Amniotic stem cell (primary cell): ENCODE results near the gene LY6G5C.

Experiments used
- DNase-seq: peaks from one replicate; lab custom pipeline; 2025; lab: John Stamatoyannopoulos, UW

Gene LY6G5C

DNA sequence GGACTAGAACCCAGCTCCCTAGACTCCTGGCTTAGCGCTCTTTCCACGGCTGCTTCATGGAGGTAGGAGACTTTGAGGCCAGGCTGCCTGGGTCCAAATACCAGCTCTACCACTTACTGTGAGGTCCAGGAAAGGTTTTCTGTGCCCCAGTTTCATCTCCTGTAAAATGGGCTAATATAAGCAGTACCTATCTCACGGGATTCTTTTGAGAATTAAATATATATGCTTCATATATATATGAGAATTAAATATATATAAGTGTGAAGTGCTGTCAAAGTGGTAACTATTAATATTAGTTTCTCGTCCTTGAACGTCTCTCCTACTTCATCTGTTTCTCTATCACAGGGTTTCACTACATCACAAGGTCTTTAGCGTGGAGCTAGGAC lies 10.2 kb upstream of the LY6G5C start:
- DNase-seq: no peak

DNA sequence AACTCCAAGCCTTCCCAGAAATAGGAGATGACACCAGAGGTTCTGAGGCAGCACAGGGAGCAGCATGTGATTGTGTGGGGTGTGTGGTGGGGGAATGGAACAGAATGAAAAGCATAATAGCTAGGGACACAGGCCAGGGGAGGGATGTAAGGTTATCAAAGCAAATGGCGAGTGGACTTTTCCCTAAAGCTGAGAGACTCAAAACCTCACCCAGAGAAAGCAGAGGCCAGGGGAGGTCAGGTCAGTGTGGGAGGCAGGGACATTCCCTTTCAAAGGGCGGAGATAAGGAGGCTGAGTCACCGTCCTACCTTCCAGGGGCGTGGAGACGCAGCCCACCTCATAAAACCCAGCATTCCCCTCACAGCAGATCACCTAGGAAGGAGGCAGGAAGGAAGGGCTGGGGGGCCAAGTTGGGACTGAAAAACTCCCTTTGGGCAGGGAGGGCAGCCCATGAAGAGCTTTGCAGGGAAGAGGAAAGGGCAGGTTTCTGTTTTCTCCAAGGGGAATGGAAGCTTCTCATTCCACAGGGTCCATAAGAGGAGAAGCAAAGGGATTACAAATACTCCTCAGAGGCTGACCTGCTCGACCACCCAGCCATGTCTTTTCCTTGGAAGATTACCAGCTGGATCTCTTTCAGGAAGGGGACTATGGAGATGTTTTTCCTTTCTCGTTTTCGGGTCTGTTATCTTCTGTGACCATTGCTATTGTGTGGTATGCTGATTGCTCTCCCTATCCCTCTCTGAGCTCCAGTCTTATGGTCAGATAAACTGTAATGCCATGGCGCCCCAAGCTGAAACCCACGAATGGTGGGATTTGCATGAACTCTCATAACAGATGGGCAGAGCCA lies 9.6 kb upstream of the LY6G5C start:
- DNase-seq: no peak

DNA sequence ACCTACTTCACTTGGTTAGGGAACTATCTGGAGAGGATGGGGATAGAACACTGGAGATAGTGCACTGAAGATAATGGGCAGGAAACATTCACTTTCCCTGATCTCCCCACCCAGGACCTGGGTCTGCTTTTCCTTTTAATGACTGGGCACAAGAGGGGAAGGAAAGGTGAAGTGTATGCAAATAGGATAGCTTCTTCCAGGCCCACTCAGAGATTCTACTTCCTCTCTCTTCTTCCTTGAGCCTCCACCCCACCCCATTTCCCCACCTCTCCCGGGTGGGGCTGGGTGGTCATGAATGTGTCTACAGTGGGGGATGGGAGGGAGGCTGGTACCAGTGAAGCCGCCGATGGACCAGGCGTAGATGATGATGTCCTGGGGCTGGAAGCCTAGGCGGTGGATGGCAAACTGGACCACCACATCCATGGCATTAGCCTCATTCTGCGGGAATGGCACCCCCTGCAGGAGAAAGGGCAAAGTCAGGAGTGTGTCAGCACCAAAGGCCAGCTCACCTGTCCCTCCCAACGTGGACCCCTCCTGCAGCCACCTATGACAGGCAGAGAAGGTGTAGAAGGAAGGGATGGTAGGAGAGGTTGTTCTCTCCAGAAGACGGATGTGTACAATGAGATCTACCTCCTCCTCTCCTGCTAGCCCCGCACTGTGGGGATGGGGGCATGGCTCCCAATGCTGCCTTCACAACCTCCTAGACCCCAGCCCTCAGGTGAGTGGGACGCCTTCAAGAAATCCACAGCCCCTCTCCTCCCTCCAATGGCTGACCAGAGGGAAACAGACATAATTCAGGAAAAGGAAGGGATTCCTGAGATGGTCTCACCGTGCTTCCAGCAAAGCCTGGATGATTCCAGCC lies 8.6 kb upstream of the LY6G5C start:
- DNase-seq: no peak

DNA sequence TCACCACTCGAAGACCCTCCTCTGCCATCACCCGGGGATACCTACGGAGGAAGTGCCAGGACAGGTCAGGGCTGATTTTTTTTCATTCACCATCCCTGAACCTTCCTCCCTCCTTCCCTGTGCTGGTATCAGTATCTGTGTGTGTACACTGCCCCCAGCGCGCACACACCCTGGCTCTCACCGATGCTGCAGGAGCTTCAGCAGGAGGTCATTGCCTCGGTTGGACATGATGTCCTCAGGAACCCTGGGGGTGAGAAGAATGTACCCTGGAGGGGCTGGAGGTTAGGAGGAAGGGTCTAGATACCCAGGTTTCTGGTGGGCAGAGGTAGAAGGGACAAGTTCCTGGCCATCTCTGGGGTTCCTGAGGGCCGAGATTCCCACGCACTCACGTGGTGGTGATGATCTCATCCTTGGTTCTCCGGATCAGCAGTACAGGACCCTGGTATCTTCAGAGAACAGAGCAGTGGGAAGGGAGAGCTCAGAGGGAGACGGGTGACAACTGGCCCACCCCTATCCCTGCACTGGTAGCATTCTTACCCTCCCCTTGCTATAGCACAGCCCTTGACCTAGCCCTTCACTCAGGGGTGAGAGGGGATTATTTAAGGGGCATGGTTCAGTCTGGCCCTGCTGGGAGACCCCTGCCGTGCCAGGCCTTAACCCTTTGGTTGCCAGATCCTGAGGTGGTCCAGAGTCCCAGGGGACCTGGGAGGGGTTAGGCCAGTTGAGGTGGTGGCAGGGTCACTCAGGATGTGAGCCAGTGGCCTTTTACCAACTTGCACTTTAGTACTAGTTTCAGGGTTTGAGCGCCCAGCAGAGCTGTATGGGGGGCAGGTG lies 7.2 kb upstream of the LY6G5C start:
- DNase-seq: no peak

DNA sequence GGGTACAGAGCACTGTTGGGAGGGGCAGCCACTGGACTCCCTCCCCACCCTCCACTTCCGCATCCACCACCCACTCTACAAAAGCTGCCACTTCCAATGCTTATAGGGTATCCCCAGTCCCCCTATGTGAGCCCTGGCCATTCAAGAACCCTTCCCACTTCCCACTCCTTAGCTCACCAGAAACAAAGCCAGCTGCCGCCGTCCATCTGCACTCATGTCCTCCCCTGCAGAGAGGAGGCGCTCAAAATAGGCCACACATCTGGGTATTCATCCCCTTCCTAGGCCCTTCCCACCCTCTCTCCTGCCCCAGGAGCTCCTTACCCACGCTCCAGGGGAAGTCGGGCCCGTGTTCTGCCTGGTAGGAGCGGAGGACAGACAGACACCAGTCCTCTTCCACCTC lies 6.5 kb upstream of the LY6G5C start:
- no peak for DNase-seq

DNA sequence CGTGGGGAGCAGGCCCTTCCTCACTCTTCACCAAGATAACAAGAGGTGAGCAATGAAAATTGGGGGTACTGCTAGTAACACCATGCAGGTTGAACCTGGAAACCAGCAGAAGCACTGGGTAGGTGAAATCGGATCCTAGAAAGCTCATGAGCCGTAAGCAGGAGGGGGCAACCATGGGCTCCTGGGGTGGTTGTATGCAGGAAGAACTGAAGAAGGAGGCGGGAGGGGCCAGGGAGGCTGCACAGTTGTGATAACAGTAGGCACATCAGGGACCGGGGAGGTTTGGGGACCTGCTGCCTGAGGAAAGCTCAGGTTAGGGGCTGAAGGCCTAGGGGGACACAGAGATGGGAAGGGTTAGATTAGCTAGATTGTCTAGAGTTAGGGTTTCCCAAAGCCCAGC lies 5.6 kb upstream of the LY6G5C start:
- DNase-seq: no peak

DNA sequence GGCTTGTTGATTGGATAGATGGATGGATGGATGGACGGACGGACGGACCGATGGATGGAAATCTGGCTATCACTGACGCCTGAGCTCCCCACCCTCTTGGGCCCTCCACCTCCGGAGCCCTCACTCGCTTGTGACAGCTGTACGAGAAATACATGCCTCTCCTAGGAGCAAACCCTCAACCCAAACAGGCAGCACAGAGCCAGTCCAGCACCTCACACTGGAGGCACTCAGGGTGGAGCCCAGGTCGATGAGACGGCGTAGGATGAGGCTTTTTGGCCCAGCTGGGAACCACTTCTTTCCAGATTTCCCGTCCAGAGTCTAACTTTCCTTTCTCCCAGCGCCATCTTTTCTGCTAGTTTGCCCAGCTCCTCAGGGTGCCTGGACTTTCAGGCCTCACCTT lies 2.7 kb upstream of the LY6G5C start:
- no peak for DNase-seq

DNA sequence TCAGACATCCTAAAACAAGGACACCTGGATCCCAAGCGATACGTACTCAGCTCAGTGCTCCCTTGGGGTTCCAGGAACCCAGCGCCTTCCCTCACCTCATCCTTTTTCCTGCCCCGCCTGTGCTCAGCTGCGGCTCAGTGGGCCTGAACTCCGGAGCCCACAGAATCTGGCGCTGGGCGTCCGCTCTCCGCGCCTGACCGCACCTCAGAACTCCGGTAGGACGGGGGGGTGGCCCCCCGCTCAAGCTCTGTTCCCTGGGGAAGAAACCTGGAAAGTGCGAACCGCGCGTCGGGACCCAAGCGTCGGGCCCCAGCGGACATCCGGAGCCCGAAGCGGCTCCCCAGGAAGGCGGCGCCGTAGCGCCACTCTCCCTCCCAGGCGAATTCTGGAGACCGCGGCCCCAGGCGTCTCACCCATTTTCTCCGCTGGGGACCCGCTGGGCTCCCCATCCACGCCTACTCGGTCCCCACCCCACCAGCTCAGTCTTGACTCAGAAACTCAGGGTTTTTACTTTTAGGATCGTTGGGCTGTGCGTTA lies 336 bp upstream of the LY6G5C start:
- DNase-seq: no peak

DNA sequence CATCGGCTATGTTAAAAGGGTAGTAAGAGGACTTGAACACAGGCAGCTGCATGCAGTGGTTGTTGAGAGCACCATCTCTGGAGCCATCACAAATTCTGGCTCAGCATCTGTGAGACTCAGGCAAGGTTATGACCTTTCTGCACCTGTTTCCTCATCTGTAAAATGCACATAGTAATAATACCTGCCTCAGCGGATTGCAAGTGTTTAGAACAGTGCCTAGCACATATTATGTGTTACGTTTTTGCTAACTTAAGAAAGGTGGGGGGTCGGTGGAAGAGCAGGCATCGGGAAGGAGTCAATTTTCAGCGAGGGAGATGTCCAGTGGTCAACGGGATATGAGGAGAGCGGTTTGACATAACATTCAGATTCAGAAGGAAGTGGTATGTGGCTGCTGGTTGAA lies 2.9 kb downstream of the LY6G5C start:
- no peak for DNase-seq

DNA sequence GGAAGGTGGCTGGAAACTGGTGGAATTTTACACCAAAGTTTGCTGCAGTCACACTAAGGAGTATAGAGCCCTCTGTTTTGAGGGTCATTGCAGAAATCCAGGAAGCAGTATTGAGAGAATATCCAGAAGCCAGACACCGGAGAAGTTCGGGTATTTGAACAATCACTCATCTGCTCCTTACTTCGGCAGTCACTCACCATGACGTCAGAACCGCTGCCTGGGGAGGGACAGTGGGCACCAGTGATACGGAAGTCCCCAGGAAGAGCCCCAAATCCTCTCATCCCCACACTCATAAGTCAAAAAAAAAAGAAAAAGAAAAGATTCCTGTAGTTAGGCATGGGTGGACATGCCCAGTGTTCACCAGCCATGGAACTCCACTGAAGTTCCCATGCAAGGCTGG lies 4.0 kb downstream of the LY6G5C start:
- DNase-seq: no peak

DNA sequence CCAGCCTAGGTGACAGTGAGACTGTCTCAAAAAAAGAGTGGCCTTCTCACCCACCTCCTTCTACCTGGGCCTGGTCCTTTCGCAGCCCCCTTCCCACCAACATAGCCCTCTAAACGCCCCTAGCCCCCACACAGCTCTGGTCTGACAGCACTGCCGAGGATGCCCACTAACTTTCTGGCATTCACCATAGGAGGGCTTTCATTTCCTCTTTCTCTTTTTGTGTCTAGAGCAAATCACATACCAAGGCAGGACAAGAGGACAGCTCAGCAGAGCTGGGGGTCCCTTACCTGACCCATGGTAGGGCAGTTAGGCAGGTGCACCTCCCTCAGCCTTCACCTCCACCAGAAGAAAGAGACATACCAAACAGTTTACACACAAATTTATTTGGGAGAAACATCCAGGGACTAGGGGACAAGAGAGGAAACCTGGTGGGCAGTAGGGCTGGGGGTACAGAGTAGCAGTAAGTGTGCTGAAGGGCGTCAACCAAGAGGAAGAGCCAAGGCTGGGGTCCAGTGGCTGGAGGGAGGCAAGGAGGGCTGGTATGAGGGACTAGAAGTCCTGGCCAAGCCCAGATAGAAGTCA lies 4.5 kb downstream of the LY6G5C start:
- DNase-seq: no peak

DNA sequence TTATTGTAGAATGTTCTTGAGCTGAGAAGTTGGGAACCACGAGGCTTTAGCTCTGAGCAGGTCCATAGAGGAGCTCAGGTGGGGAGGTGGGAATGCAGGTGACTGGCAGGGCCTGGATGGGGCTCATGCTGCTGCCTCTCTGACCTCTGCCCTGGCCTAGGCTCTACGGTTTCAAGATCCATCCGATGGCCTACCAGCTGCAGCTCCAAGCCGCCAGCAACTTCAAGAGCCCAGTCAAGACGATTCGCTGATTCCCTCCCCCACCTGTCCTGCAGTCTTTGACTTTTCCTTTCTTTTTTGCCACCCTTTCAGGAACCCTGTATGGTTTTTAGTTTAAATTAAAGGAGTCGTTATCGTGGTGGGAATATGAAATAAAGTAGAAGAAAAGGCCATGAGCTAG lies 11.2 kb downstream of the LY6G5C start, which contains the start of gene LY6G5B:
TSS of gene LY6G5B (plus strand) at position 301 of the 400 bp plus-strand sequence. CDS start 975 bp downstream, outside the sequence.
- no peak for DNase-seq

DNA sequence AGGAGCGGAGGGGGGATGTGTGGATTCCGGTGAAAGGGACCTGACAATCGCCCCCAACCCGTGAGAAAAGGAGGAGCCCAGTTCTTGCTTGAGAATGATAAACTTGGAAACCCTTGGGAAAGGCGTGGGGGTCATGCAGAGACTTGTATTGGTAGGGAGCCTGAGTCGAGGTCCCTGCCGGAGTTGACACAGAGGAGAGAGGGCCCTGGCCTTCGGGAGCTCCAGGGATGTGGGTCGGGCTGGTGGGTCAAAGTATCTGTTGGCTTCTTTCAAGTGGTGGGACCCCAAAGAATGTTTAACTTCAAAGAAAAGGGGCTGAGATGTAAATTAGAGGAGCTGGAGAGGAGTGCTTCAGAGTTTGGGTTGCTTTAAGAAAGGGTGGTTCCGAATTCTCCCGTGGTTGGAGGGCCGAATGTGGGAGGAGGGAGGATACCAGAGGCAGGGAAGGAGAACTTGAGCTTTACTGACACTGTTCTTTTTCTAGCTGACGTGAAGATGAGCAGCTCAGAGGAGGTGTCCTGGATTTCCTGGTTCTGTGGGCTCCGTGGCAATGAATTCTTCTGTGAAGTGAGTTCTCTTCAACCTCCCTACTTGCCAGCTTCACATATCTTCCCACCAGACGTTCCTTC lies 14.4 kb downstream of the LY6G5C start:
- DNase-seq: no peak

DNA sequence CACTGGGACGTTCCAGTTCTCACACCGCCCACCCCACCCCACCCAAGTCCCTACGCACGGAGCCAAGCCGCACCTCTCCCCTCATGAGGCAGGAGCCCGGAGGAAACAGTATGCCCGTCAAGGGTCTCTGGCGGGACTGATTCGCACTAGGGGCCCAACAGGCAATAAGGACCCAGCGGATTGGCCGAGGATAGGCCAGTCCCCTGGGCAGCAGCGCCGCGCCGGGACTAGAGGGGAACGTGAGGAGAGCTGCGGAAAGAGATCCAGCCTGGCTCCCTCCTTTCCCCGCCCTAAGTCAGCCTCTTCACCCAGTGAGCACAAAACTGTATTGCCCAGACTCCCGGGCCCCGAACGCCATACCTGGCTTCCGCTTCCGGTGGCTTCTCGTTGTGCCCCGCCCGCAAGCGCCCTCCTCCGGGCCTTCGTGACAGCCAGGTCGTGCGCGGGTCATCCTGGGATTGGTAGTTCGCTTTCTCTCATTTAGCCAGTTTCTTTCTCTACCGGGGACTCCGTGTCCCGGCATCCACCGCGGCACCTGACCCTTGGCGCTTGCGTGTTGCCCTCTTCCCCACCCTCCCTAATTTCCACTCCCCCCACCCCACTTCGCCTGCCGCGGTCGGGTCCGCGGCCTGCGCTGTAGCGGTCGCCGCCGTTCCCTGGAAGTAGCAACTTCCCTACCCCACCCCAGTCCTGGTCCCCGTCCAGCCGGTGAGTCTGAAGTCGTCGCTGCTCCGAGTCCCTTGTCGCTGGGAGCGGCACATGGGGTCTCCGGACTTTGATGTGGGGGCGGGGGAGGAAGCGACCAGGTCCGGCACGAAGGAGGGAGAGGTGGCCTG lies 15.1 kb downstream of the LY6G5C start, which contains the start of gene CSNK2B:
TSS of gene CSNK2B (plus strand) at position 580 of the 836 bp plus-strand sequence. CDS start 752 bp downstream, outside the sequence.
- DNase-seq: peak; percentile 97

DNA sequence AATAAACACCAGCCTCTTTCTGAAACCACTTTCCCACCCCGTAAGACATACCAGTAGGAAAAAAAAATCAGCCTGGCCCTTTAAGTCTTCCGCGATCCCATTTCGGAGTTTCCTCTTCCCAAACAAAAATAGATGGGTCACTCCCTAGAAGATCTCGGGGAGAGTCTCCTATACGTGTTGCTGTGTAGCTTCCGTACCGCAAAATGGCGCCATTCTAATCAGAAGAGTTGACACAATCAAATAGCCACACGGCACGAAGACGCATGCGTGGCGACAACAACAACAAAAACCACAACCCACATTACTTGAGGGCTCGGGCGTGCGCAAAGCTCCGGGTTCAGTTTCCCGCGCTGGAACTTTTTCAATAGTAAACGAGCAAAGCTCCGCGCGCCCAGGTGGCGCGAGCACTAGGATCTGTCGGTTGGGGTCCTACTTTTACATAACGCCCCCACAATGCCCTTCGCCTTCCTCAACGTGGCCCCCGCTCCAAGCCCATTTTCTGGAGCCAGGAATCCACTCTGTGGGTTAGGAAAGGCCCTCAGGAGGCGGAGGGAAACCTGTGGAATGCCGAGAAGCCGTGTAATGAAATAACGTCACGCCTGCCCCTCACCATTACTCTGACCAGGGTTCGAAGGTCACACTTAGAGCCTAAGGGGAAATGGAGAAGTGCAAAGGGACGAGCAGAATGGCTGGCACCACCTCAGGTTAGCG lies 15.9 kb downstream of the LY6G5C start, which contains the start of gene GPANK1:
TSS of gene GPANK1 (minus strand) at position 208 of the 711 bp plus-strand sequence. CDS start 519 bp downstream, outside the sequence.
- peak; percentile 79 for DNase-seq

DNA sequence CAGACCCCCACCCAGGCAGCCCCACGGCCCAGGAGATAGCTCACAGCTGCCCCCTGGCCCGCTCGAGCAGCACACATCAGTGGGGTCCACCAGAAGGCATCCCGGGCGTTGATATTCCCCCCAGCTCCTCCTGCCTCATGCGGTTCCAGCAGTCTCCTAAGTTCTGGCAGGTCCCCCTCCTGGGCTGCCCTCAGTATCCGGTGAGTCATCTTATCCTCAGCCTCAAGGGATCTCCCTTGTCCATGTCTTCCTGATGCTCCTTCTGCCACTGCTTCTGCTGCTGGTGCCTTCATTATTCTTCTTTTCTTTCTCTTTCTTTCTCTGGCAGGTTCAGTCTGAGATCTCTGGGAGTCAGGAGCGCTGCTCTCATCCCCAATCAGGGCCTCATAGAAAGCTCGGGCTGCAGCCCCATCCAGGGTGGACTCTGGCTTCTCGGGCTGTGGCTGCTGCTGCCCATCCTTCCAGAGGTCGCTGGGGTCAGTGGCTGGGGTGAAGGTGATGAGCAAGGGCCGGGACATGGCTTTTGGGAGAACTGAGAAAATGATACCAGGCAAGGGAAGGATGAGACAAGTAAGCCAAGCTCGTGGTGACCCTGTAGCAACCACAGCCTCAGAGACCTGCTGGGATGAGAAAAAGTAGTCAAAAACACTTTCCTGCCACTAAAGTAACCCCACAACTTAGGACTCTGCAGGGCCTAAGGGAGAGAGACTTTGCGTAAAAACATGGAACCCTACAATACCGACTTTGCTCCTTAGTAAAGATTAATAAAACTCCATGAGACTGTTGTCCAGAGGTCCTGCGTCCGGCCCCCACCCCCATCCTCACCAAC lies 16.7 kb downstream of the LY6G5C start:
- peak; percentile 47 for DNase-seq

DNA sequence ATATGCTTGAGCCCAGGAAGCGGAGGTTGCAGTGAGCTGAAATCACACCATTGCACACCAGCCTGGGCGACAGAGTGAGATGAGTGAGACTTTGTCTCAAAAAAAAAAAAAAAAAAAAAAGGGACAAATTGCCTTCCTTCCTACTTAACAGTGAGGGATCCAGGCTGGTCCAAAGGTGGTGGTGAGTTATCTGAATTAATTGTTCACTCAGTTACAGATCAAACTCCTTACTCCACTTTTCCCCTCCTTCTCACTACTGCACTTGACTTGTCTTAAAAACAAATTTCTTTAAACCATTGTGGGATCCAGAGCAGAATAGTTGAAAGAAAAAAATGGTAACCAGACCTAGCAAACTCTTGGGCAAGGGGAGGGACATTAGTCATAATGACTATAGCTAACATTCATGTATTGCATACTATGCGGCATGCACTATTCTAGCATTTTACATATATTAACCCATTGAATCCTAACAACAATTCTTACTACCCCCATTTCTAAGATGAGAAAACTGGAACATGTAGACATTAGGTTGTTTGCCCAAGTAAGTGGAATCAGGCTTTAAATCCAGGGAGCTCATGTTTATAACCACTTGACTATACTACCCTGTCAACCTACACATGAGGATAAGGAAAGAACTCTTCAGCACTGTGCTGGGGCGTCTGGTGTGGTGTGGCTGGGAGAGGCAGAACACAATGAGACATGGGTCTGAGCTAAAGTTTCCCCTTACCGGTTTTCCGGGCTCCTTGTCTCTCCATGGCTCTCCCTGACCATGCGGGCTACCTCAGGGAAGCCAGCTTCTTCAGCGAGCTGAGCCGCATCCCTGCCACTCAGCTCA lies 17.5 kb downstream of the LY6G5C start:
- no peak for DNase-seq
